HCT116 (cell line): Measurements from ENCODE around the gene SLCO4A1. TPM values are rescaled to one million over a fixed set of nuclear protein-coding genes. Genes with fewer than 3 reads are reported as not detected.

Experiments
- ATAC-seq: fragments of 200-7000 bp; cut with Tn5 transposase; 2 replicates; pipeline ENCODE4 v1.9.1; 2020; ENCODE audit warnings: mild to moderate bottlenecking, moderate library complexity
- BruUV-seq: library from RNA; stranded (reverse); fragments of 400-500 nt; replicated peaks from 2 replicates; lab custom pipeline; 2021; lab: Mats Ljungman, UMichigan
- CTCF ChIA-PET: fragments of 300-600 bp; sonication (Branson Sonifier 250); formaldehyde crosslinking; loops from one replicate; lab custom pipeline; 2021; ENCODE audit warnings: antibody characterized with exemption; lab: Charles Lee
- POLR2A ChIA-PET: fragments of 300-600, 350-600 bp; sonication (Branson Sonifier 250); formaldehyde crosslinking; loops from one replicate; lab custom pipeline; 2021; ENCODE audit warnings: antibody characterized with exemption; lab: Charles Lee
- RAD21 ChIA-PET, 2 experiments: fragments of 300-600 bp; sonication (Branson Sonifier 250); formaldehyde crosslinking; loops; one replicate each; lab custom pipeline; 2023; ENCODE audit warnings: low total read pairs in 2 of 2; ENCODE audit not compliant: uncharacterized antibody in 2 of 2, unreplicated experiment in 2 of 2, low non-redundant PET in 1 of 2; lab: Charles Lee
- DNase-seq: peaks from one replicate; pipeline ENCODE4 v3.0.0-alpha.2; 2010; ENCODE audit warnings: low read depth, low spot score
- H2AFZ ChIP-seq: fragments of 200-600 bp; shearing (Covaris generic), sonication (generic); 2 replicates; pipeline ENCODE4 v1.6.1; 2017; ENCODE audit warnings: low read depth, mixed run types, mixed read lengths, antibody characterized with exemption, low read length; ENCODE audit not compliant: poor library complexity, severe bottlenecking
- H3K27ac ChIP-seq: 2 replicates; pipeline ENCODE4 v1.5.1; 2012; ENCODE audit warnings: low read depth, low read length
- H3K27me3 ChIP-seq: fragments of 200-600 bp; sonication (generic); 2 replicates; pipeline ENCODE4 v1.6.1; 2016; ENCODE audit warnings: mixed run types, low read length, mixed read lengths; ENCODE audit not compliant: insufficient read depth
- H3K36me3 ChIP-seq, 2 experiments: fragments of 200-500 bp in 1 of 2; fragments of 200-600 bp in 1 of 2; sonication (Bioruptor generic) in 1 of 2; sonication (generic) in 1 of 2; 2 replicates each; pipeline versions ENCODE4 v1.5.1 to v1.6.1; 2014 to 2016; ENCODE audit warnings: low read length in 2 of 2, inconsistent platforms in 1 of 2, mixed read lengths in 1 of 2, mixed run types in 1 of 2; ENCODE audit not compliant: insufficient read depth in 2 of 2, control insufficient read depth in 1 of 2
- H3K4me1 ChIP-seq, 2 experiments: fragments of 200-600 bp in 1 of 2; sonication (generic) in 1 of 2; 2 replicates each; pipeline versions ENCODE4 v1.5.1 to v1.6.1; 2012 to 2017; ENCODE audit warnings: low read length in 2 of 2, inconsistent platforms in 1 of 2, mild to moderate bottlenecking in 1 of 2, mixed read lengths in 1 of 2, mixed run types in 1 of 2, moderate library complexity in 1 of 2; ENCODE audit not compliant: insufficient read depth in 2 of 2, control insufficient read depth in 1 of 2
- H3K4me2 ChIP-seq: fragments of 200-600 bp; sonication (generic); 2 replicates; pipeline ENCODE4 v1.6.1; 2017; ENCODE audit warnings: mixed run types, low read length, mixed read lengths
- H3K4me3 ChIP-seq, 2 experiments: fragments of 200-600 bp in 1 of 2; sonication (generic) in 1 of 2; replicated peaks in 1 of 2; 2 replicates each; pipeline ENCODE4 v1.5.1; 2011 to 2016; ENCODE audit warnings: low read length in 2 of 2, control low read depth in 1 of 2, low read depth in 1 of 2, mild to moderate bottlenecking in 1 of 2, mixed read lengths in 1 of 2, mixed run types in 1 of 2
- H3K79me2 ChIP-seq: fragments of 200-600 bp; sonication (generic); 2 replicates; pipeline ENCODE4 v1.6.1; 2017; ENCODE audit warnings: mild to moderate bottlenecking, mixed run types, low read length, moderate library complexity, mixed read lengths; ENCODE audit not compliant: insufficient read depth
- H3K9ac ChIP-seq: fragments of 200-600 bp; sonication (generic); 2 replicates; pipeline ENCODE4 v1.6.1; 2016; ENCODE audit warnings: low read length, mixed read lengths
- H3K9me2 ChIP-seq: fragments of 200-600 bp; sonication (generic), shearing (Covaris generic); 2 replicates; pipeline ENCODE4 v1.6.1; 2017; ENCODE audit warnings: mixed run types, mild to moderate bottlenecking, moderate library complexity; ENCODE audit not compliant: insufficient read depth
- H3K9me3 ChIP-seq, 2 experiments: fragments of 200-500 bp in 1 of 2; fragments of 200-600 bp in 1 of 2; sonication (Bioruptor generic) in 1 of 2; sonication (generic) in 1 of 2; 2 replicates each; pipeline ENCODE4 v1.6.1; 2014 to 2017; ENCODE audit warnings: low read length in 2 of 2, mixed read lengths in 2 of 2, inconsistent platforms in 1 of 2, low read depth in 1 of 2, mild to moderate bottlenecking in 1 of 2, mixed run types in 1 of 2, moderate library complexity in 1 of 2; ENCODE audit not compliant: control insufficient read depth in 1 of 2, insufficient read depth in 1 of 2
- H4K20me1 ChIP-seq: fragments of 200-600 bp; sonication (generic), shearing (Covaris generic); 2 replicates; pipeline ENCODE4 v1.6.1; 2017; ENCODE audit warnings: mixed run types, mild to moderate bottlenecking, moderate library complexity; ENCODE audit not compliant: insufficient read depth
- ATF3 ChIP-seq: IDR thresholded peaks from 2 replicates; pipeline ENCODE4 v1.6.1; 2012
- CEBPB ChIP-seq: IDR thresholded peaks from 2 replicates; pipeline ENCODE4 v1.6.1; 2012; ENCODE audit warnings: low read depth
- ELF1 ChIP-seq: IDR thresholded peaks from 2 replicates; pipeline ENCODE4 v1.6.1; 2012; ENCODE audit warnings: low read depth, borderline replicate concordance
- EZH2 ChIP-seq: fragments of 200-600 bp; sonication (generic); IDR thresholded peaks from 2 replicates; pipeline ENCODE4 v1.6.1; 2017; ENCODE audit warnings: antibody characterized with exemption, mixed run types
- EZH2phosphoT487 ChIP-seq: fragments of 200-600 bp; IDR thresholded peaks from 2 replicates; pipeline ENCODE4 v1.6.1; 2018; ENCODE audit warnings: antibody characterized with exemption, borderline replicate concordance
- FOSL1 ChIP-seq: IDR thresholded peaks from 2 replicates; pipeline ENCODE4 v1.6.1; 2012; ENCODE audit warnings: low read depth
- JUND ChIP-seq: IDR thresholded peaks from 2 replicates; pipeline ENCODE4 v1.6.1; 2012
- POLR2A ChIP-seq: IDR thresholded peaks from 2 replicates; pipeline ENCODE4 v1.7.0; 2011; ENCODE audit warnings: borderline replicate concordance; ENCODE audit not compliant: insufficient read depth, insufficient read length; ENCODE audit errors: extremely low read depth
- POLR2AphosphoS5 ChIP-seq: IDR thresholded peaks from 2 replicates; pipeline ENCODE4 v1.6.1; 2011; ENCODE audit warnings: mild to moderate bottlenecking, low read depth, low read length, moderate library complexity
- SP1 ChIP-seq: IDR thresholded peaks from 2 replicates; pipeline ENCODE4 v1.6.1; 2012; ENCODE audit warnings: low read depth
- YY1 ChIP-seq: IDR thresholded peaks from 2 replicates; pipeline ENCODE4 v1.6.1; 2011; ENCODE audit warnings: low read length, low read depth, moderate library complexity, mild to moderate bottlenecking; ENCODE audit not compliant: insufficient replicate concordance; ENCODE audit errors: extremely low read depth
- ZFX ChIP-seq: fragments of 450-650 bp; IDR thresholded peaks from 2 replicates; pipeline ENCODE4 v1.6.1; 2017
- ZNF274 ChIP-seq: fragments of 200-500 bp; sonication (Bioruptor generic); IDR thresholded peaks from 2 replicates; pipeline ENCODE4 v1.6.1; 2014; ENCODE audit warnings: mild to moderate bottlenecking, low read depth, low read length, inconsistent platforms
- intact Hi-C: fragments of 100-400 bp; cut with micrococcal nuclease; formaldehyde crosslinking; loops from 2 replicates; pipeline ENCODE4 v1.10.0; 2022
- total RNA-seq: library from RNA; stranded (reverse); gene quantifications from one replicate; pipeline ENCODE4 v1.2.1, GENCODE V29; 2021; ENCODE audit not compliant: unreplicated experiment
- TF ChIP-seq, protein P1 (sequence below), 3 experiments: fragments of 200-600 bp in 1 of 3; sonication (generic) in 1 of 3; IDR thresholded peaks in 2 of 3; conservative IDR thresholded peaks in 1 of 3; 2 replicates each; pipeline ENCODE4 v1.5.1; 2012 to 2017; ENCODE audit warnings: low read depth in 2 of 3, low read length in 2 of 3, antibody characterized with exemption in 1 of 3, borderline replicate concordance in 1 of 3, control low read depth in 1 of 3, mild to moderate bottlenecking in 1 of 3, mixed read lengths in 1 of 3, mixed run types in 1 of 3, moderate library complexity in 1 of 3; ENCODE audit not compliant: insufficient read depth in 1 of 3
- TF ChIP-seq, protein P2 (sequence below): IDR thresholded peaks from 2 replicates; pipeline ENCODE4 v1.6.1; 2011; ENCODE audit warnings: mild to moderate bottlenecking, low read length, moderate library complexity; ENCODE audit not compliant: insufficient replicate concordance; ENCODE audit errors: extremely low read depth
- TF ChIP-seq, protein P3 (sequence below): IDR thresholded peaks from 2 replicates; pipeline ENCODE4 v1.6.1; 2012; ENCODE audit warnings: low read depth
- TF ChIP-seq, protein P4 (sequence below): IDR thresholded peaks from 2 replicates; pipeline ENCODE4 v1.6.1; 2012

The SLCO4A1 gene
- total RNA-seq, 1 experiment from 2014 or later: 107 TPM

DNA sequence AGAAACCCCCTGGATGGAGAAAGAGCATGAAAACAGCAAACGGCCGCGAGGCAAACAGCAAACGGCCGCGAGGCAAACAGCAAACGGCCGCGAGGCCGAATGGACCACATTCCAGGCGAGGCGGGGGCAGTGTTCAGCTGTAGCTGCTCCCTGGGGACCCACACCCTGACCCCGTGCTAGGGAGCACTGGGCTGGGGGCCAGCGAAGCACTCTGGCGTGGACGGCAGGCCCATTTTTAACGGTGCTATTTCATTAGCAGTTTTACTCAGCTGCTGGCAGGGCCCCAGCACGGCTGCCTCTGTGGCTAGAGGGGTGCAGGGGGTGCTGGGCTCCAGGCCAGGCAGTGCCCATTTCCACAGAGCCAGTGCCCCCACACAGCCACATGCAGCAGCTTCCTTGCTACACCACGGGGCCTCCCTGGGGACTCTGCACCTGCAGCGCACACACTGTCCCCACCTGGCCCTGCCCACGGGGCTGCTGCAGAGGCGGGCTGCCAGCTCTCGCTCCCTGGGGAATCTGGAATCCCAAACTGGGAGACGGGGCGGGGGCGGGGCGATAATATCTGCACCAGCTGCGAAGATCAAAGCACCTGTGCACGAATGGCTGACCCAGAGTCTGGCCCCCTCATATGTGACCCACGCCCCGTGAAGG, 35.6 kb upstream of the SLCO4A1 start:
- H3K9me2 ChIP-seq: no peaks in the 10 kb centered on the region
- TF ChIP-seq FOSL1 (no peak), SP1 (no peak), YY1 (no peak), EZH2 (no peak), ZFX (no peak), POLR2A (no peak), ZNF274 (no peak), POLR2AphosphoS5 (no peak), ATF3 (no peak), ELF1 (no peak), JUND (no peak), EZH2phosphoT487 (no peak), CEBPB (no peak)
- TF ChIP-seq, protein P1, sequence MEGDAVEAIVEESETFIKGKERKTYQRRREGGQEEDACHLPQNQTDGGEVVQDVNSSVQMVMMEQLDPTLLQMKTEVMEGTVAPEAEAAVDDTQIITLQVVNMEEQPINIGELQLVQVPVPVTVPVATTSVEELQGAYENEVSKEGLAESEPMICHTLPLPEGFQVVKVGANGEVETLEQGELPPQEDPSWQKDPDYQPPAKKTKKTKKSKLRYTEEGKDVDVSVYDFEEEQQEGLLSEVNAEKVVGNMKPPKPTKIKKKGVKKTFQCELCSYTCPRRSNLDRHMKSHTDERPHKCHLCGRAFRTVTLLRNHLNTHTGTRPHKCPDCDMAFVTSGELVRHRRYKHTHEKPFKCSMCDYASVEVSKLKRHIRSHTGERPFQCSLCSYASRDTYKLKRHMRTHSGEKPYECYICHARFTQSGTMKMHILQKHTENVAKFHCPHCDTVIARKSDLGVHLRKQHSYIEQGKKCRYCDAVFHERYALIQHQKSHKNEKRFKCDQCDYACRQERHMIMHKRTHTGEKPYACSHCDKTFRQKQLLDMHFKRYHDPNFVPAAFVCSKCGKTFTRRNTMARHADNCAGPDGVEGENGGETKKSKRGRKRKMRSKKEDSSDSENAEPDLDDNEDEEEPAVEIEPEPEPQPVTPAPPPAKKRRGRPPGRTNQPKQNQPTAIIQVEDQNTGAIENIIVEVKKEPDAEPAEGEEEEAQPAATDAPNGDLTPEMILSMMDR (IDR thresholded peaks at IDR 0.05 in 2 of 3, conservative IDR thresholded peaks at IDR 0.05 in 1 of 3; ENCODE audit: borderline replicate concordance in 1 of 3, insufficient read depth in 1 of 3, low read depth in 2 of 3, low read length in 2 of 3): no peak
- TF ChIP-seq, protein P2, sequence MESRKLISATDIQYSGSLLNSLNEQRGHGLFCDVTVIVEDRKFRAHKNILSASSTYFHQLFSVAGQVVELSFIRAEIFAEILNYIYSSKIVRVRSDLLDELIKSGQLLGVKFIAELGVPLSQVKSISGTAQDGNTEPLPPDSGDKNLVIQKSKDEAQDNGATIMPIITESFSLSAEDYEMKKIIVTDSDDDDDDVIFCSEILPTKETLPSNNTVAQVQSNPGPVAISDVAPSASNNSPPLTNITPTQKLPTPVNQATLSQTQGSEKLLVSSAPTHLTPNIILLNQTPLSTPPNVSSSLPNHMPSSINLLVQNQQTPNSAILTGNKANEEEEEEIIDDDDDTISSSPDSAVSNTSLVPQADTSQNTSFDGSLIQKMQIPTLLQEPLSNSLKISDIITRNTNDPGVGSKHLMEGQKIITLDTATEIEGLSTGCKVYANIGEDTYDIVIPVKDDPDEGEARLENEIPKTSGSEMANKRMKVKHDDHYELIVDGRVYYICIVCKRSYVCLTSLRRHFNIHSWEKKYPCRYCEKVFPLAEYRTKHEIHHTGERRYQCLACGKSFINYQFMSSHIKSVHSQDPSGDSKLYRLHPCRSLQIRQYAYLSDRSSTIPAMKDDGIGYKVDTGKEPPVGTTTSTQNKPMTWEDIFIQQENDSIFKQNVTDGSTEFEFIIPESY: no peak
- TF ChIP-seq, protein P3, sequence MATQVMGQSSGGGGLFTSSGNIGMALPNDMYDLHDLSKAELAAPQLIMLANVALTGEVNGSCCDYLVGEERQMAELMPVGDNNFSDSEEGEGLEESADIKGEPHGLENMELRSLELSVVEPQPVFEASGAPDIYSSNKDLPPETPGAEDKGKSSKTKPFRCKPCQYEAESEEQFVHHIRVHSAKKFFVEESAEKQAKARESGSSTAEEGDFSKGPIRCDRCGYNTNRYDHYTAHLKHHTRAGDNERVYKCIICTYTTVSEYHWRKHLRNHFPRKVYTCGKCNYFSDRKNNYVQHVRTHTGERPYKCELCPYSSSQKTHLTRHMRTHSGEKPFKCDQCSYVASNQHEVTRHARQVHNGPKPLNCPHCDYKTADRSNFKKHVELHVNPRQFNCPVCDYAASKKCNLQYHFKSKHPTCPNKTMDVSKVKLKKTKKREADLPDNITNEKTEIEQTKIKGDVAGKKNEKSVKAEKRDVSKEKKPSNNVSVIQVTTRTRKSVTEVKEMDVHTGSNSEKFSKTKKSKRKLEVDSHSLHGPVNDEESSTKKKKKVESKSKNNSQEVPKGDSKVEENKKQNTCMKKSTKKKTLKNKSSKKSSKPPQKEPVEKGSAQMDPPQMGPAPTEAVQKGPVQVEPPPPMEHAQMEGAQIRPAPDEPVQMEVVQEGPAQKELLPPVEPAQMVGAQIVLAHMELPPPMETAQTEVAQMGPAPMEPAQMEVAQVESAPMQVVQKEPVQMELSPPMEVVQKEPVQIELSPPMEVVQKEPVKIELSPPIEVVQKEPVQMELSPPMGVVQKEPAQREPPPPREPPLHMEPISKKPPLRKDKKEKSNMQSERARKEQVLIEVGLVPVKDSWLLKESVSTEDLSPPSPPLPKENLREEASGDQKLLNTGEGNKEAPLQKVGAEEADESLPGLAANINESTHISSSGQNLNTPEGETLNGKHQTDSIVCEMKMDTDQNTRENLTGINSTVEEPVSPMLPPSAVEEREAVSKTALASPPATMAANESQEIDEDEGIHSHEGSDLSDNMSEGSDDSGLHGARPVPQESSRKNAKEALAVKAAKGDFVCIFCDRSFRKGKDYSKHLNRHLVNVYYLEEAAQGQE: no peak
- TF ChIP-seq, protein P4, sequence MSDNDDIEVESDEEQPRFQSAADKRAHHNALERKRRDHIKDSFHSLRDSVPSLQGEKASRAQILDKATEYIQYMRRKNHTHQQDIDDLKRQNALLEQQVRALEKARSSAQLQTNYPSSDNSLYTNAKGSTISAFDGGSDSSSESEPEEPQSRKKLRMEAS: no peak
- DNase-seq (no peak), ATAC-seq (no peak)
- H3K27me3 ChIP-seq: no peaks in the 10 kb centered on the region
- H3K4me2 ChIP-seq: no peak overlapping the region
- POLR2A ChIA-PET: no interaction called here
- H3K9ac ChIP-seq: no peak overlapping the region
- intact Hi-C loops: no loop called here
- no peaks in the 10 kb centered on the region for H4K20me1 ChIP-seq
- H2AFZ ChIP-seq: no peak overlapping the region
- no TSS peak for BruUV-seq
- H3K27ac ChIP-seq: no peak overlapping the region
- RAD21 ChIA-PET: no interaction called here
- no peaks in the 10 kb centered on the region for H3K79me2 ChIP-seq
- H3K4me1 ChIP-seq: no peaks in the 10 kb centered on the region; a peak in 1 of 4 replicates
- CTCF ChIA-PET: no interaction called here
- peaks cover 0 to 7% of the 10 kb centered on the region in 2 experiments; a peak in 1 of 4 replicates for H3K9me3 ChIP-seq
- no peaks in the 10 kb centered on the region for H3K36me3 ChIP-seq
- no peak overlapping the region for H3K4me3 ChIP-seq
